GM21737 (cell line): ENCODE data around the gene SASH1.

Source experiments
- ATAC-seq: cut with Tn5 transposase; IDR thresholded peaks from one replicate; pipeline ENCODE4 v1.9.1; 2021; ENCODE audit warnings: mild to moderate bottlenecking, moderate library complexity; ENCODE audit not compliant: unreplicated experiment

The SASH1 gene

GRCh38 chr6:148491638-148492251, 149.1 kb downstream of the SASH1 start:
- ATAC-seq: no peak

GRCh38 chr6:148492654-148493290, 150.1 kb downstream of the SASH1 start:
- no peak for ATAC-seq

- no peak for ATAC-seq
Measured at GRCh38 chr6:148493424-148493823, 150.8 kb downstream of the SASH1 start.

- no peak for ATAC-seq
Measured at GRCh38 chr6:148494226-148494625, 151.6 kb downstream of the SASH1 start.

- no peak for ATAC-seq
Measured at GRCh38 chr6:148495029-148495428, 152.4 kb downstream of the SASH1 start.

- no peak for ATAC-seq
Measured at GRCh38 chr6:148497257-148497656, 154.6 kb downstream of the SASH1 start.

- ATAC-seq: no peak
Measured at GRCh38 chr6:148497717-148498116, 155.1 kb downstream of the SASH1 start.

- no peak for ATAC-seq
Measured at GRCh38 chr6:148500402-148500801, 157.8 kb downstream of the SASH1 start.

- ATAC-seq: no peak
Measured at GRCh38 chr6:148501178-148501590, 158.5 kb downstream of the SASH1 start.

GRCh38 chr6:148502083-148502772, 159.6 kb downstream of the SASH1 start:
- no peak for ATAC-seq

GRCh38 chr6:148502773-148503135, 160.1 kb downstream of the SASH1 start:
- ATAC-seq: no peak

GRCh38 chr6:148503703-148504102, 161.1 kb downstream of the SASH1 start:
- ATAC-seq: no peak

GRCh38 chr6:148507774-148508173, 165.1 kb downstream of the SASH1 start:
- ATAC-seq: no peak

- ATAC-seq: no peak
Measured at GRCh38 chr6:148508401-148509041, 165.9 kb downstream of the SASH1 start.

- no peak for ATAC-seq
Measured at GRCh38 chr6:148509119-148509799, 166.6 kb downstream of the SASH1 start.

- ATAC-seq: no peak
Measured at GRCh38 chr6:148509800-148510581, 167.4 kb downstream of the SASH1 start.

GRCh38 chr6:148513145-148514071, 170.8 kb downstream of the SASH1 start:
- ATAC-seq: no peak

- ATAC-seq: no peak
Measured at GRCh38 chr6:148514091-148514845, 171.6 kb downstream of the SASH1 start.

GRCh38 chr6:148516217-148516616, 173.6 kb downstream of the SASH1 start:
- no peak for ATAC-seq
